NCI-H510A (cell line): ENCODE measurements around the gene UBR1.
"Not testable (repeated sequence)": the region's sequence is repeated elsewhere in the genome, so short reads cannot be mapped to it uniquely, and the experiment has no call there.

Experiments used
- DNase-seq: peaks from one replicate; lab custom pipeline; 2025; lab: John Stamatoyannopoulos, UW

UBR1 gene

DNA sequence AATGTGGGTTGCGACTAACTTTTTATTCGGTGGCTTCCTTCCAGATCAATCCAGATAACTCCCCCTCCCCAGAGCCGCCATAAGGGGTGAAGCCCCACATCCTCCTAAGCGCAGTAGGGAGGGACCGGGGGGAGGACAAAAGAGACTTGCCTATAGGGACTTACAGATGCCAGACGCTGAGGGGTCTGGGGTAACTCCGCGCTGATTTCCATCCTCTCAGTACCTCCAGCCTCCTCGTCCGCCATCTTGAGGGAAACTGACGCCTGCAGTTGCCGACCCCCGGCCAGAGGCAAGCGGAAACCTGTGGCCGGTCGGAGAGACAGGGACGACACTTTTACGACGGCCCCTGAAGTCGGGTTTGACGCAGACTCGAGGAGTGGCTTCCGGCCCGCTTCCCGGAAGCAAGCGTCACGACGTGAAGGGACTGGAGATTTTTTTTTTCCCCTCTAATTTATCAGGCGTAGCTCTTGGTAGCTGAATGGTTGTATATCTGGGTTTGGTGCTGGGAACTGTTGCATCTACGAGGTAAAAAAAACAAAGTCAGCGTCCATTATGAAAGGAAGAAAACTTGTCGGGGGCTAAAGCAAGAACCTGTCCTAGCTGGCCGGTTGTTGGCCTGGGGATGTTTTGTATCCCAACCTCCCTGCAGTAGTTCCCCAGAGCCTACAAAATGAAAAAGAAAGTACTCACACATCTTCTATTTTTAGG lies at the start of gene UBR1:
Gene UBR1 (minus strand): TSS at position 261 of the 708 bp plus-strand sequence. CDS start 16 bp downstream, at position 245.
- DNase-seq, result peak; percentile 54

DNA sequence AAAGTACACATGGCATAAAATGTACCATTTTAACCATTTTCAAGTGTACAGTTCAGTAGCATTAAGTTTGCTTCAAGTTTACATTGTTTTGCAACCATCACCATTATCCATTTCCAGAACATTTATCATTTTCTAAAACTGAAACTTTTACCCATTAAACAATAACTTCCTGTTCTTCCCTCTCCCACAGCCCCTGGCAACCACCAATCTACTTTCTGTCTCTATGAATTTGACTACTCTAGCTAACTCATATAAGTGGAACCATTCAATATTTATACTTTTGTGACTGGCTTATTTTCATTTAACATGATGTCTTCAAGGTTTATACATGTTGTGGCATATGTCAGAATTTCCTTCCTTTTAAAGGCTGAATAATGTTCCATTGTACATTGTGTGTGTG lies 47.4 kb upstream of the UBR1 start:
- DNase-seq, result no peak

DNA sequence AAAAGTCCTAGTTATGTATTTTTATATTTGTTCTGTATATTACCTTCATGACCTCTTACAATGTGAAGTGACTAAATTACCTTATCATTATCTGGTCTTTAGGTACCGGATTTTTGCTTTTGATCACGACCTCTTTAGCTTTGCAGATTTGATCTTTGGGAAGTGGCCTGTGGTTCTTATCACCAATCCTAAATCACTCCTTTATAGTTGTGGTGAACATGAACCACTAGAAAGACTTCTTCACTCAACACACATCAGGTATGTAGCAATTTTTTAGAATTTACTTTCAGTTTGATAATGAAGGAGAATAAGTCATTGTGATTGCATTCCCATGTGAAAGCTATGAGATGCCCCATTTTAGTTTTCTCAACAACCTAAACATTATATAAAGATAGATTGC lies 45.9 kb upstream of the UBR1 start:
- no peak for DNase-seq

DNA sequence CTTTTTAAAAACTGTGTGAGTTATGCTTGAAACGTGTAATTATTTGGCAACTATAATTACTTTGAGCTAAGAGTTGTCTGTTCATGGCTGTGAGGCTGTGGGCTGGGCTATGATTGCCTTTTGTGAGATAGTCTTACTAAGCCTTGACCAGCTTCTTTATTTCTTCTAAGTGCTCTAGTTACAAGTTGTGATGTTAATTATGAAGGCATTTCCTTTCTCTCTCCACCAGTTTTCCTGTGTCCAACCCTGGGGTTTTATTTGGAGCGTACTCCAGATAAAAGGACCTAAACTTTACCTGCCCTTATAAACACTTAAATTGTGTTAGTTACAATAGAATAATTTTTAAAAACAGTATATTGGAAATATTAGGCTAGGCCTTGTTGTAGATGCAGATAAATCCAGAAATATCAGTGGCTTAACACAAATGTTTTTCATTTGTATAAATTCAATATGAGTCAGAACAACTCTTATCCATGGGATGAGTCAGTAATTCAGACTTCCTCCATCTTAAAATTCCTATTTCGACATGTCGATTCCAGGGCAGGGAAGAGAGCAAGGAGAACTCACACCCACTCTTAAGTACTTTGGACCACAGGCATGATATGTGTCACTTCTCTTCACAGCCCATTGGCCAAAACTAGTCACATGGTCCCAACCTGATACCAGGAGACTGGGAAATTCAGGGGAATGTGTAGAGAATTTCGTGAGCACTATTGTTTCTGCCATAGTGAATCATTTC lies 44.5 kb upstream of the UBR1 start:
- no peak for DNase-seq

DNA sequence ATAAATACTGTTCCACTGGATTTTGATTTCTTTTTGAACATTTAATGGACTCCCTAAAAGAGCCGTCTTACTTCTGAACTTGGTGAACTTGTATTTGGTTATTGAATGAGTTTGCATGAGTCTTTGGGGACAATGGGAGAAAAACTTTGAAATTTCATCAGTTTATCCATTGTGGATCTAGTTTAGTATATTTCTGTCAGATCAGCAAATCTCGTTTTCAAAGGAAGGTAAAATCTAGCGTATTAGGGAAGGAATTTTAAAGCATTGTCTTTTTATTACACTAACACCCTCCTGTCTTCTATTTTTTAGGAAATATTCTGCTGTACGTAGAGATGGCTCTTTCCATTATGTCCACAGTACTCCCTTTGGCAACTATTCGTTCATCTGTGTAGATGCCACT lies 40.3 kb upstream of the UBR1 start:
- no peak for DNase-seq

DNA sequence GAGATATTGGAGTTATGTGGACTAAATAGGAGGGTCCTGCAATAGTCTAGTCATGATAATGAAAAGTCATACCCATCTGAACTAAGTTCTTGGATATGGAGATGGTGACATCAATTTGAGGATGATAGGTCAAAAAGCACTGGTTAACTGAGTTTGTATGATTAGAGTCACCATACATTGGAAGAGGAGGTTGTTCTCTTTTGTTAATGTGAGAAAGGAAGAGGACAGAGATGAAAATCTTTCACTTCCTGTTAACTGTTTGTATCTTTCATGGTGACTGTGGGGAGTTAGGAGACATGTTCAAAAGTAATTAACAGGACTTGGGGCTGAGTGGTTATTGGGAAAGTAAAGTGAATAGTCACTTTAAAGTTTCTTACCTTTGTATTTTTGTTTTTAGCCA lies 38.7 kb upstream of the UBR1 start:
- no peak for DNase-seq

DNA sequence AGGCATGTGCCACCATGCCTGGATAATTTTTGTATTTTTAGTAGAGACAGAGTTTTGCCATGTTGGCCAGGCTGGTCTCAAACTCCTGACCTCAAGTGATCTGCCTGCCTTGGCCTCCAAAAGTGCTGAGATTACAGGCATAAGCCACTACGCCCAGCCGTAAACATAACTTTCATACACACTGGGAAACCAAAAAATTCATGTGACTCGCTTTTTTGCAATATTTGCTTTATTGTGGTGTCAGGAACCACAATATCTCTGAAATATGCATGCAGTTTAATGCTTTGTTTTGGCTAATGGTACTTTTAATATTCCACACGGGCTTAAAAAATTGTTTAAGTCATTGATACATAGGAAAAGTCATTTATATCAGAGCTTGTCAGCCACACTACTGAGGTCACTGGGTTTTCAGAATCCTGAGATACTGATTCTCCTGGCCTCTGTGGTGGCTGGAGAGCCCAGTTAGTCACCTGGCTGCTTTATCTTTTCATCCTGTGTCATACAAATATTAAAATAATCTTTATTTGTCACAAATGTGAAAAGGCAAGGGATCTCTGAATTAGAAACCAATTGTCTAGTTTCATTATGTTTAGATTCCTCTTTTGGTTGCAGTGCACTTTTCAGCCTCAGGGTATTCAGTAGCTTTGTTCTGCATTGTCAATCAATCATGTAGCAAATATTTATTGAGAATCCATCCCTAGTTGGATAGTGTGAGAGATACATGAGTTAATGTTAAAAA lies 37.5 kb upstream of the UBR1 start:
- no peak for DNase-seq

DNA sequence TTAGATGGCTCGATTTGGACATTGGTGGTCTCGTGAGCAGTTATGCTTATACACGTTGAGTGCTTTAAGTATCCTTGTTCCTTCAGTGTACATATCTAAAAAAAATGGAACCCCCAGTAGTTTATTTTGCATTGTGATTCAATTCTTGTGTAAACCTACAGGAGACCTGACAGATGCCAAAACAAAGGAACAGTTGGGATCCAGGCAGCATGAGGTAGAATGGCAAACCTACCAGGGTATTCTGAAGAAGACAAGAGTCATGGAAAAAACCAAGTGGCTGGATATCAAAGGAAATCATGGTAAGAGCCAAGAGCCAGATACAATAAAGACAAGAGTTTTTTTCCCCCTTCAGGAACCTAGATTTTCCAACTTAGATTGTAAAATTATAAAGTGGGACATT lies 29.5 kb upstream of the UBR1 start:
- no peak for DNase-seq

DNA sequence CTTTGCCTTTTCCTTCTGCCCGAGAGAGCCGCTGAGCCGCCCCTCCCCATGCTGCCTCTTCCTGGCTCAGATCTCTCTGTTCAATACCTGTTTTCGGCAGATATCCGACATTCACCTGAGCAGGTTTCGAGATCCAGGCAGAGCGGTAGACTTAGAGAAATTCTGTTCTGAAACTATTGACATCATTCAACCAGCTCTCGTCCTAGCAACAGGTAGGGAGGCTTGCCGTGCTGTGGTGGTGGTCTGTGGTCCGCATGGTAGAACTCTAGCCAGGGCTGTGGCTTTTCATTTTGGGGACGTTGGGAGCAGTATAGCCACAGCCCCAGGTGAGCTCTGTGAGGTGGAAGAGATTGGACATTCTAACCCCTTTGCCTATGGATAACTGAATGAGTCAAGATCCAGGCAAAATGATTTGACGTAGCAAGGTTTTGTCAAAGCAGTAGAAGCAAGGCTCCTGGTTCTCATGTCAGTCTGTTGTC lies 28.4 kb upstream of the UBR1 start:
- no peak for DNase-seq

DNA sequence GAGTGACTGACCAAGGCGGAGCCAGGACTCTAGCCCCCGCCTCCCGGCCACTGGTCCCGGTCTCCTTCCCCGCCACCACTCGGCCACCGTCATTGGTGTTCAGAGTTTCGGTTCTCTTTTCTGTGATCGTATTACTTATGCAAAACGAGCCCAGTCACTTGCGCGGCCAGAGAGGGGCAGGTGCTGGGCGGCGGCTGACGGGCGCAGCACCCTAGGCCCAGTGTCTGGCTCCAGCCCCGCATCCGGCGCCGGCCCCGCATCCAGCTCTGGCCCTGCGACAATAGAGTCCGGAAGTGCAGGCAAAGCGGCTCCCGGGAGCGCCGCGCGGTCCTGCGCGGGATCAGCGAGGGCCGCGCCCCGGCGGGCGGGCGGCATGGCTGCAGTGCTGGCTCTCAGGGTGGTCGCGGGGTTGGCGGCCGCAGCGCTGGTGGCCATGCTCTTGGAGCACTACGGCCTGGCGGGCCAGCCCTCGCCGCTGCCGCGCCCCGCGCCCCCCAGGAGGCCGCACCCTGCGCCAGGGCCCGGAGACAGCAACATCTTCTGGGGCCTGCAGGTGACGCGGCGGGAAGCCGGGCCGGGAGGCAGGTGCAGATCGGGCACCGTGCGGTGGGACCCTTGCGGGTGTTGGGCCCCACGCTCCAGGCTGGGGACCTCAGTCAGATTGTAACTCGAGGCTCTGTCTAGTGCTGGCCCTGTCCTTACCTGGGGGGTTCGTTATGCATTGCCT lies 27.8 kb upstream of the UBR1 start, which contains the start of gene TMEM62:
Gene TMEM62 (plus strand): TSS at position 157 of the 727 bp plus-strand sequence. CDS start 217 bp downstream, at position 374.
- peak; percentile 67 for DNase-seq

DNA sequence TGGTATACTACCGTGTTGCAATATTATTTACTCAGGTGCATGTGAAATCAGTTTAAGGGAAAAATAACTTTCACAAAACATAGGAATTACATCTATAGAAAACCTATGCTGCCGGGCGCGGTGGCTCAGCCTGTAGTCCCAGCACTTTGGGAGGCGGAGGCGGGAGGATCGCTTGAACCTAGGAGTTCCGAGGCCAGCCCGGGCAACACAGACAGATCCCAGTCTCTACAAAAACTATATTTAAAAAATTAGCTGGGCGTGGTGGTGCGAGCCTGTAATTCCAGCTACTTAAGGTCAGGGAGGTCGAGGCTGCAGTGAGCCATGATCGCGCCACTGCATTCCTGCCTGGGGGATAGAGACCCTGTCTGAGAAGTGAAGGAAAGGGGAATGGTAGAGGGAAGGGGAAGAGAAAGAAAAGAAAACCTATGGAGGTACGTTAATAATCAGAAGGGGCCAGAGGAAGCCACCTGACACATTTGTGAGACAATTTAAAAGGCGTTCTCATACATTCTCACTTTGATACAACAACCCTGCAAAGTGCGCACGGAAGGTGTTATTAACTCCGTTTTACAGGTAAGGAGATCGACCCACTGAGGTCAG lies 27.1 kb upstream of the UBR1 start:
- no peak for DNase-seq

DNA sequence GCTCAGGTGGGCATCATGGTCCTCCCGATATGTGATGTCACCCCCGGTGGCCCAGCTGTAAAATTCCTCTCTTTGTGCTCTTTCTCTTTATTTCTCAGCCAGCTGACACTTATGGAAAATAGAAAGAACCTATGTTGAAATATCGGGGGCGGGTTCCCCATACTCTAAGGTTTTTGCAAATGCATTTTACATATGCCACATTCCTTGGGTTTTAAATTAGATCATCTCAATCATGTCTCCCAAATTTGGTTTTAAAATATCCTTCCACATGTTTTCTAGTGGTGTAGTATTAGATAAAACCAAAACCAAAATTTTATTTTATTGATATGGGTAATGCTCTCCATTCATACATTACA lies 23.1 kb upstream of the UBR1 start:
- no peak for DNase-seq

DNA sequence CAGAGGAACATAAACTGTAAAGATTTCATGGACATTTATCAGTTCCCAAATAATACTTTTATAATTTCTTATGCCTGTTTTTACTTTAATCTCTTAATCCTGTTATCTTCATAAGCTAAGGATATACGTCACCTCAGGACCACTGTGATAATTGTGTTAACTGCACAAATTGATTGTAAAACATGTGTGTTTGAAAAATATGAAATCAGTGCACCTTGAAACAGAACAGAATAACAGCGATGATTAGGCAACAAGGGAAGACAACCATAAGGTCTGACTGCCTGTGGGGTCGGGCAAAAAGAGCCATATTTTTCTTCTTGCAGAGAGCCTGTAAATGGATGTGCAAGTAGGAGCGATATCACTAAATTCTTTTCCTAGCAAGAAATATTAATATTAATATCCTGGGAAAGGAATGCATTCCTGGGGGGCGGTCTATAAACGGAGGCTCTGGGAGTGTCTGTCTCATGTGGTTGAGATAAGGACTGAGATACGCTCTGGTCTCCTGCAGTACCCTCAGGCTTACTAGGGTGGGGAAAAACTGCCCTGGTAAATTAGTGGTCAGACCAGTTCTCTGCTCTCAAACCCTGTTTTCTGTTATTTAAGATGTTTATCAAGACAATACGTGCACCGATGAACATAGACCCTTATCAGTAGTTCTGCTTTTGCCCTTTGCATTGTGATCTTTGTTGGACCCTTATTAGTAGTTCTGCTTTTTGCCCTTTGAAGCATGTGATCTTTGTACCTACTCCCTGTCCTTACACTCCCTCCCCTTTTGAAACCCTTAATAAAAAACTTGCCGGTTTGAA lies 22.5 kb upstream of the UBR1 start:
- not testable (repeated sequence) for DNase-seq

DNA sequence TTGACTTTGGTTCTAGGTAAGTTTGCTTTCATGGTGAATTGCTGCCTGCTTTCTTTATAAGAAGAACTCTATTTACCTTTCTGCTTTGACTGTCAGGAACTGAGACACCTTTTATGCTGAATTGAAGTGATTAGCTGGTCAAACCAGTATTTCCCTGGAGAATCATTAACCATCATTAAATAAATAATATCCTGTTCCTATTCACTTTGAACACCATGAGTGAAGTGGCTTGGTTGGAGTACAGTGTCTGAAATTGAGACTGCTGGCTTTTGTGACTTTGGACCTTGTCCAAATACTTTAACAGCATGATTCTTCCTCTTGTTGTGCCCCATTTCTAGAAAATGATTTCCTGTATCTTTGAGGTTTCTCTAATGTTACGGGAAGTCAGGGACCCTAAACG lies 21.9 kb upstream of the UBR1 start:
- DNase-seq, result peak; percentile 61

DNA sequence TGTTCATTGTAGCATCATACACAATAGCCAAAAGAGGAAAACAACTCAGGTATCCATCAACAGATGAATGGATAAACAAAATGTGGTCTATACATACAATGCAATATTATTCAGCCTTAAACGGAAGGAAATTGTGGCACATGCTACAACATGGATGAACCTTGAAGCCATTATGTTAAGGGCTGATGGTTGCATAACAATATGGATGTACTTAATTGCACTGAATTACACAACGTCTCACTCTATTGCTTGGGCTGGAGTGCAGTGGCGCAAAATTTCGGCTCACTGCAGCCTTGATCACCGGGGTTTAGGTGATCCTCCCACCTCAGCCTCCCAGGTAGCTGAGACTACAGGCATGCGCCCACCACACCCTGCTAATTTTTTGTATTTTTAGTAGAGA lies 20.5 kb upstream of the UBR1 start:
- no peak for DNase-seq

DNA sequence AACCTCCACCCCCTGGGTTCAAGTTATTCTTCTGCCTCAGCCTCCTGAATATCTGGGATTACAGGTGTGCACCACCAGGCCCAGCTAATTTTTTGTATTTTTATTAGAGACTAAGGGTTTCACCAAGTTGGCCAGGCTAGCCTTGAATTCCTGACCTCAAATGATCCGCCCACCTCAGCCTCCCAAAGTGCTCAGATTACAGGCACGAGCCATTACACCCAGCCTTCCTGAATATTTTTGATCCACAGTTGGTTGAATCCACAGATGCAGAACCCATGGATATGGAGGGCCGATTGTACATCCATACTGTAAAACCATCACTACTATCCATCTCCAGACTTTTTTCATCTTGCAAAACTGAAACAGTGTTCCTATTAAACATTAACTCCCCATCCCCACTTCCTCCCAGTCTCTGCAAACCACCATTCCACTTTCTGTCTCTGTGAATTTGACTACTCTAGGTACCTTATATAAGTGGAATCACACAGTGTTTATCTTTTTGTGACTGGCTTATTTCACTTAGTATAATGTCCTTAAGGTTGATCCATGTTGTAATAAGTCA lies 19.3 kb upstream of the UBR1 start:
- no peak for DNase-seq

DNA sequence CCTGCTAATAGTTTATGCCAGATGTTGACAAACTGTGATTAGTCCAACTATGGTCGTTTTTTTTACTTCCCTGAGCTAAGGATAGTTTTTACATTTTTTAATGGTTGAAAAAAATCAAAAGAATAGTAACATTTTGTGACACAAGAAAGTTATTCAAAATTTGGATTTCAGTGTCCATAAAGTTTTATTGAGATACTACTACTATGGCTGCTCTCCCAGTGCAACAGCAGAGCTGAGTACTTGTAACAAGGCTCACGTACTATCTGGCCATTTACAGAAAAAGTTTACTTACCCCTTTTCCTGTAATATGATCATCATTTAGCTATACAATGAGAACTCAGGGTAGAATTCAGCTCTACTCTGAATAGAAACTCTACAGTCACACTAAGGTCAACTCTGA lies 16.0 kb upstream of the UBR1 start:
- DNase-seq, result no peak

DNA sequence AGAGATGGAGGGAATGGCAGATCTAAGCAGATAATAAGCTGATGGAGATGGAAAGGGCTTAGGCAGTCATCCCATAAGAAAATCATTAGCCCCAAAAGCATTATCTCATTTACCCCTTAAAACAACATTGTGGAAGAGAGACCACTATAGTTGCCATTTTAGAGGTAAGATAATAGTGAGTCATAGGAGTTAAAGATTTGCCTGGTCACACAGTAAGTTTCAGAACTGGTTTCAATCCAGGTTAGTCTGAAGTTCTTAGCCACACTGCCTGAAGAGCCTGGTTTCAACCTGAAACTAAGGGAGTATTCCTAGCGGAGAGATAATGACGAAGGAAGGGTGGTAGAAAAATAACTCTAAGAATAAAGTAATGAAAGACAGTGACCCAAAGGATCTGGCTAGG lies 13.0 kb upstream of the UBR1 start:
- no peak for DNase-seq

DNA sequence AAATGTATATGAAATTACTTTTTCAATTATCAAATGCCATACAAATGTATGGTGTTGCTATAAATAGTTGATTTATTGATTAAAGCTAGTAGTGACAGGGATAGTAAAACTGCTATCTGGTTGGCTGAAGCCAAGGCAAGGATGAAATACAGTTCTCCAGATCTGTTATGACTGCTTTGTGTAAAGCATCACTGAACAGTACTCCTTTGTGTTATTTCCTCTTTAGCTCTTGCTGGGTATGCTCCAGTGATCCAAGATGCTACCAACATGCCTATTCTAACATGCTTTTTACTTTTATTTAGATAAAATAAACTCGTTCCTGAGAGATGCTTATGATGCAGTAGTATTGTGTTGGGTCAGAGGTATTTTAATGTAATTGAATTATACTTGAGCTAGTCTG lies 12.4 kb upstream of the UBR1 start:
- no peak for DNase-seq

DNA sequence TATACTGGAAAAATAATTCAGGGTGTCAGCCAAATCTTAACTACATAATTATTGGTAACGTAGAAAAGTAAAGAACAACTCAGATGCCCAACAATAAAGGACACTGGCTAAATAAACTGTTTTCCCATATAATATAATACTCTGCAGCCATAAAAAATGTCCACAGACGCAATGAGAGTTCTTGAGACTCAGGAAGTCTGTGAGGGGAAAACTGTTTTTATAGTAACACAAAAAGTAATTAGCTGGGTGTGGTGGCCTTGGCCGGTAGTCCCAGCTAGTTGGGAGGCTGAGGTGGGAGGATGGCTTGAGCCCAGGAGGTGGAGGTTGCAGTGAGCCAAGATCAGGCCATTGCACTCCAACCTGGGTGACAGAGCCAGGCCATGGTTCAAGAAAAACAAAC lies 5.5 kb upstream of the UBR1 start:
- no peak for DNase-seq

DNA sequence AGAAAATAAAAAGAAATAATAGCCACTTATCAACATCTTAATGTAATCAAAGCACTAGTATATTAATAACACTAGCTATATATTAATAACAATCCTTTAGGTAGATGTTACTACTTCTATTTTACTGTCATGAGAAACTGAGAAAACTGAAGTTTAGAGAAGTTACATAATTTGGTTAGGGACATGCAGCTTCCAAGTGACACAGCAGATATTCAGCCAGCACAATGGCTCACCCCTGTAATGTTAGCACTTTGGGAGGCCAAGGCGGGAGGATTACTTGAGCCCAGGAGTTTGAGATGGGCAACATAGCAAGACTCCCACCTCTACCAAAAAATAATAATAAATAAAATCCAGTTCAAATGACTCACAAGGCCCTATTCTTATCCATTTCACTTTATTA lies 1.9 kb upstream of the UBR1 start:
- DNase-seq, result no peak
